Heart left ventricle (tissue), 11 donors: ENCODE data around the gene RXFP4. TPM values are rescaled to one million over a fixed set of nuclear protein-coding genes. Genes with fewer than 3 reads are reported as not detected.

Experiments used
- microRNA-seq, 4 donors: library from miRNA; unstranded; fragments of <30 nt; microRNA quantifications; one replicate each; pipeline versions ENCODE4 to v1.2.0, GENCODE V29; 2017 to 2020
- polyA plus RNA-seq, 2 donors: library from polyadenylated mRNA; stranded (reverse); fragments of 200-250 nt; gene quantifications; one replicate each; pipeline ENCODE4 v1.2.3, GENCODE V29; 2013
- total RNA-seq, 9 donors: library from RNA; depleted of rRNA in 2 of 9; stranded (reverse); fragments of >200 nt in 2 of 9; fragmentation: NEBNext Ultra II Directional in 3 of 9; extraction: Animal tissue kit (Norgen Biotek cat#: 25700) in 3 of 9; gene quantifications; one replicate each; pipeline versions ENCODE4 v1.1.0 to v1.2.4, GENCODE V29; 2016 to 2023
- donor health status: ischemic (EF 13 %, LVEDD 7.1; RV severe dilation, severe dysfunction).
- donor health status: healthy with polysubstance abuse.
- donor health status: DM: no; HTN: yes; CAD: no.
- donor health status: DM: no; HTN: no; CAD: no.
- donor health status: ischemic (EF 25% LVEDD 5.7; RV mildly dilated, moderate dysfunction).
- donor health status: healthy.
- donor health status: DM: yes; HTN: yes; CAD: no.
- donor health status: PGD.
- donor health status: nonischemic (EF 23%, LVEDD 6.1; RV moderate dilation, normal function).

Gene RXFP4
- total and polyA plus RNA-seq, 11 donors: 0.07 TPM; not detected in 10

Small RNAs within 50 kb of the gene (microRNA-seq; reads per million reads assigned to microRNA genes)
- 0 to 0.21 (median 0.06) reads per million in 4 donors for gene MIR6738

Other genes with a start within 250 kb of the RXFP4 start
- 10 to 100 TPM; 16.2 to 38.0 (median 23.4) TPM for gene GON4L, start 84.4 kb upstream of the RXFP4 start, total RNA-seq
- gene GON4L, start 84.4 kb upstream of the RXFP4 start, polyA plus RNA-seq: 10 to 100 TPM; 10.9 to 15.8 TPM
- 10 to 100 TPM; 10.7 to 26.3 (median 16.0) TPM for gene SYT11, start 82.1 kb upstream of the RXFP4 start, total RNA-seq
- 10 to 100 TPM in 1 of 2 donors, 1 to 10 TPM in 1; 2.2 to 15.1 TPM for gene SYT11, start 82.1 kb upstream of the RXFP4 start, polyA plus RNA-seq
- 10 to 100 TPM; 15.1 to 33.3 (median 20.0) TPM for gene RIT1, start 30.3 kb upstream of the RXFP4 start, total RNA-seq
- 10 to 100 TPM in 1 of 2 donors, 1 to 10 TPM in 1; 8.1 to 20.1 TPM for gene RIT1, start 30.3 kb upstream of the RXFP4 start, polyA plus RNA-seq
- gene KHDC4, start 7.2 kb upstream of the RXFP4 start, total RNA-seq: 10 to 100 TPM; 16.9 to 28.0 (median 22.6) TPM
- 10 to 100 TPM; 17.4 to 19.1 TPM for gene KHDC4, start 7.2 kb upstream of the RXFP4 start, polyA plus RNA-seq
- 10 to 100 TPM; 34.7 to 98.6 (median 61.6) TPM for gene ARHGEF2, start 36.9 kb downstream of the RXFP4 start, total RNA-seq
- gene ARHGEF2, start 36.9 kb downstream of the RXFP4 start, polyA plus RNA-seq: 10 to 100 TPM; 23.9 to 28.8 TPM
- 100 to 1,000 TPM in 4 of 9 donors, 10 to 100 TPM in 5; 67.7 to 174 (median 81.2) TPM for gene SSR2, start 79.3 kb downstream of the RXFP4 start, total RNA-seq
- 100 to 1,000 TPM in 1 of 2 donors, 10 to 100 TPM in 1; 63.9 to 282 TPM for gene SSR2, start 79.3 kb downstream of the RXFP4 start, polyA plus RNA-seq
- gene UBQLN4, start 112.2 kb downstream of the RXFP4 start, total RNA-seq: 10 to 100 TPM; 21.0 to 34.1 (median 26.9) TPM
- gene UBQLN4, start 112.2 kb downstream of the RXFP4 start, polyA plus RNA-seq: 10 to 100 TPM; 15.1 to 37.3 TPM
- 10 to 100 TPM; 51.5 to 83.2 (median 61.4) TPM for gene LAMTOR2, start 113.1 kb downstream of the RXFP4 start, total RNA-seq
- gene LAMTOR2, start 113.1 kb downstream of the RXFP4 start, polyA plus RNA-seq: 100 to 1,000 TPM in 1 of 2 donors, 10 to 100 TPM in 1; 88.6 to 106 TPM
- not detected for gene RAB25, start 119.5 kb downstream of the RXFP4 start, total RNA-seq
- under 1 TPM in 1 of 2 donors, not detected in 1; 0.38 TPM for gene RAB25, start 119.5 kb downstream of the RXFP4 start, polyA plus RNA-seq
- gene MEX3A, start 140.8 kb downstream of the RXFP4 start, total RNA-seq: under 1 TPM; 0.12 to 0.53 (median 0.32) TPM
- under 1 TPM; 0.15 to 0.42 TPM for gene MEX3A, start 140.8 kb downstream of the RXFP4 start, polyA plus RNA-seq
- 100 to 1,000 TPM; 223 to 396 (median 279) TPM for gene LMNA, start 173.1 kb downstream of the RXFP4 start, total RNA-seq
- gene LMNA, start 173.1 kb downstream of the RXFP4 start, polyA plus RNA-seq: 100 to 1,000 TPM; 257 to 272 TPM
- gene SEMA4A, start 211.9 kb downstream of the RXFP4 start, total RNA-seq: 10 to 100 TPM in 1 of 9 donors, 1 to 10 TPM in 5, under 1 TPM in 3; 0.60 to 10.2 (median 1.6) TPM
- gene SEMA4A, start 211.9 kb downstream of the RXFP4 start, polyA plus RNA-seq: 1 to 10 TPM in 1 of 2 donors, under 1 TPM in 1; 0.90 to 1.8 TPM